ENCODE measurements around the gene COMP. TPM values are rescaled to one million over a fixed set of nuclear protein-coding genes. Genes with fewer than 3 reads are reported as not detected.

Gene COMP
- total RNA-seq, 4 donors from 2014 or later: 0.33 to 0.83 (median 0.62) TPM

DNA sequence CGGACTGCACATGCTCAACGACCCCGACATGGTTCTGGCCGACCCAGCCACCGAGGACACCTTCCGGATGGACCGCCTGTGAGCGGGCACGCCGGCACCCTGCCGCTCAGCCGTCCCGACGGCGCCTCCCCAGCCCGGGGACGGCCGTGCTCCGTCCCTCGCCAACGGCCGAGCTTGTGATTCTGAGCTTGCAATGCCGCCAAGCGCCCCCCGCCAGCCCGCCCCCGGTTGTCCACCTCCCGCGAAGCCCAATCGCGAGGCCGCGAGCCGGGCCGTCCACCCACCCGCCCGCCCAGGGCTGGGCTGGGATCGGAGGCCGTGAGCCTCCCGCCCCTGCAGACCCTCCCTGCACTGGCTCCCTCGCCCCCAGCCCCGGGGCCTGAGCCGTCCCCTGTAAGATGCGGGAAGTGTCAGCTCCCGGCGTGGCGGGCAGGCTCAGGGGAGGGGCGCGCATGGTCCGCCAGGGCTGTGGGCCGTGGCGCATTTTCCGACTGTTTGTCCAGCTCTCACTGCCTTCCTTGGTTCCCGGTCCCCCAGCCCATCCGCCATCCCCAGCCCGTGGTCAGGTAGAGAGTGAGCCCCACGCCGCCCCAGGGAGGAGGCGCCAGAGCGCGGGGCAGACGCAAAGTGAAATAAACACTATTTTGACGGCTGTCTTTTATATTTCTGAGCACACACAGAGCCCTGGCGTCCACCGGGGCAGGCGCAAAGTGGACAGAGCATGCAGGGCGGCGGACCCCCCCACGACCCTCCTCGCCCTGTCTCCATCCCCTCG, 13.6 kb downstream of the COMP start:
- TF ChIP-seq POLR2AphosphoS5 (IDR thresholded peaks at IDR 0.05): no peak
- TF ChIP-seq POLR2A (IDR thresholded peaks at IDR 0.05; ENCODE audit: low read depth): no peak
- TF ChIP-seq EP300 (IDR thresholded peaks at IDR 0.05): no peak
- no peak for DNase-seq (ENCODE audit: extremely low spot score)
- peaks cover 0 to 21% (median 4%) of the 10 kb centered on the region in 4 donors for H3K36me3 ChIP-seq
- 77% methylated on average over 25 of the region's 71 CpGs for WGBS
- peaks cover 0 to 5% (median 0%) of the 10 kb centered on the region in 4 donors for H3K27me3 ChIP-seq
- H3K27ac ChIP-seq (replicated peaks in 1 of 4): no peak overlapping the region
- intact Hi-C loops (cut with DNase I): no loop called here
- peak overlapping the region in 2 of 4 donors; percentile 2 to 16 for H3K4me3 ChIP-seq
- peaks cover 0 to 12% (median 8%) of the 10 kb centered on the region in 4 donors for H3K4me1 ChIP-seq
- H3K9me3 ChIP-seq: no peaks in the 10 kb centered on the region

- Histone ChIP-seq H3K4me3 (no peak overlapping the region), H3K27me3 (peaks cover 0 to 5% (median 0%) of the 10 kb centered on the region in 4 donors), H3K9me3 (no peaks in the 10 kb centered on the region), H3K4me1 (peaks cover 0 to 12% (median 8%) of the 10 kb centered on the region in 4 donors), H3K36me3 (peaks cover 0 to 26% (median 5%) of the 10 kb centered on the region in 4 donors), H3K27ac (replicated peaks in 1 of 4) (no peak overlapping the region)
- TF ChIP-seq POLR2A (IDR thresholded peaks at IDR 0.05; ENCODE audit: low read depth): no peak
- TF ChIP-seq EP300 (IDR thresholded peaks at IDR 0.05): no peak
- no peak for TF ChIP-seq CTCF (IDR thresholded peaks at IDR 0.05)
- TF ChIP-seq POLR2AphosphoS5 (IDR thresholded peaks at IDR 0.05): no peak
- DNase-seq (ENCODE audit: extremely low spot score): no peak
- WGBS: 82% methylated on average over 6 of the region's 12 CpGs
- intact Hi-C loops (cut with DNase I): no loop called here
These were observed 14.4 kb downstream of the COMP start for GRCh38 chr19:18776736-18777135.

GRCh38 chr19:18776288-18776594, 14.9 kb downstream of the COMP start:
- peaks cover 0 to 12% (median 8%) of the 10 kb centered on the region in 4 donors for H3K4me1 ChIP-seq
- DNase-seq (ENCODE audit: extremely low spot score): no peak
- H3K9me3 ChIP-seq: no peaks in the 10 kb centered on the region
- WGBS: 70% methylated on average over 3 of the region's 8 CpGs
- H3K4me3 ChIP-seq: no peak overlapping the region
- H3K36me3 ChIP-seq: peaks cover 0 to 31% (median 8%) of the 10 kb centered on the region in 4 donors
- no peak overlapping the region for H3K27ac ChIP-seq (replicated peaks in 1 of 4)
- peaks cover 0 to 5% (median 0%) of the 10 kb centered on the region in 4 donors for H3K27me3 ChIP-seq
- TF ChIP-seq CTCF (IDR thresholded peaks at IDR 0.05) (no peak), EP300 (IDR thresholded peaks at IDR 0.05) (no peak), POLR2AphosphoS5 (IDR thresholded peaks at IDR 0.05) (no peak), POLR2A (IDR thresholded peaks at IDR 0.05; ENCODE audit: low read depth) (no peak)
- intact Hi-C loops (cut with DNase I): no loop called here

- Histone ChIP-seq H3K27me3 (peaks cover 0 to 5% (median 0%) of the 10 kb centered on the region in 4 donors), H3K9me3 (no peaks in the 10 kb centered on the region), H3K4me3 (no peak overlapping the region), H3K4me1 (peaks cover 0 to 12% (median 8%) of the 10 kb centered on the region in 4 donors), H3K27ac (replicated peaks in 1 of 4) (no peak overlapping the region), H3K36me3 (peaks cover 0 to 33% (median 9%) of the 10 kb centered on the region in 4 donors)
- no peak for TF ChIP-seq POLR2AphosphoS5 (IDR thresholded peaks at IDR 0.05)
- no peak for TF ChIP-seq EP300 (IDR thresholded peaks at IDR 0.05)
- TF ChIP-seq CTCF (IDR thresholded peaks at IDR 0.05): no peak
- no peak for TF ChIP-seq POLR2A (IDR thresholded peaks at IDR 0.05; ENCODE audit: low read depth)
- whole genome bisulfite sequencing: 84% methylated on average over 20 of the region's 33 CpGs
- intact Hi-C loops (cut with DNase I): no loop called here
- DNase-seq (ENCODE audit: extremely low spot score): no peak
These were observed 15.4 kb downstream of the COMP start for GRCh38 chr19:18775586-18776287.

DNA sequence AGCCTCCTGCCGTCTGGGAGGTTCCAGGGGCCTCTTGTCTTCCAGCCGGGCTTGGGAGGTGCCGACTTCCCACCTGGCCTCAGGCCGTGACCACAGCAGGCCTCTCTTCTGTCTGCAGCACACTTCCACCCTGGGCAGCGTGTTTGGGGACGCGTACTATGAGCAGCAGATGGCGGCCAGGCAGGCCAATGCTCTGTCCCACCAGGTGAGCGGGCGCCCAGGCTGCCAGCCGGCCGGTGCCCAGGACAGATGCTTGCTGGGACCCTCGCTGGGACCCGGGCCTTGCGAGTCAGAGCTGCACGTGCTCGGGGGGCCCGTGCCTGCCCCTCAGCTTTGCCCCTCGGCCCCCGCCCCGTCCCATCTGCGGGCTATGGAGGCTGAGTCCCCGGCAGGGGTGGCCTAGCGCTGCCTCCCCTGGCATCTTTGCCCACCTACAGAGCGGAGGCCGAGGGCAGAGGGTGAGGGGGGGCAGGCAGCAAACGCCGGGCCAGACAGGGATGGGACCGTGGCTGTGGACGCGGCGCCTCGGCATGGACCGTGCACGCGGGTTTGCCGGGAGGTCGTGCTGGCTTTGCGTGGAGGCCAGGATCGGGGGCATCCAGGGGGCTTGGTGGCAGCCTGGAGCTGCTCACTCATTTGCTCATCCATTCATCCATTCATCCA, 16.2 kb downstream of the COMP start:
- Histone ChIP-seq H3K27me3 (peaks cover 0 to 5% (median 0%) of the 10 kb centered on the region in 4 donors), H3K4me1 (peaks cover 0 to 12% (median 8%) of the 10 kb centered on the region in 4 donors), H3K9me3 (no peaks in the 10 kb centered on the region), H3K36me3 (peaks cover 0 to 33% (median 11%) of the 10 kb centered on the region in 4 donors), H3K4me3 (no peak overlapping the region), H3K27ac (replicated peaks in 1 of 4) (no peak overlapping the region)
- DNase-seq (ENCODE audit: extremely low spot score): no peak
- TF ChIP-seq EP300 (IDR thresholded peaks at IDR 0.05) (no peak), POLR2AphosphoS5 (IDR thresholded peaks at IDR 0.05) (no peak), CTCF (IDR thresholded peaks at IDR 0.05) (no peak), POLR2A (IDR thresholded peaks at IDR 0.05; ENCODE audit: low read depth) (no peak)
- 89% methylated on average over 9 of the region's 40 CpGs for WGBS
- intact Hi-C loops (cut with DNase I): no loop called here

Measured in esophagus muscularis mucosa (tissue), 4 donors.